Measurements from ENCODE around the gene SGMS1.
"Not testable (repeated sequence)": the region's sequence is repeated elsewhere in the genome, so short reads cannot be mapped to it uniquely, and the experiment has no call there.

- TF ChIP-seq ZNF274 (IDR thresholded peaks at IDR 0.05; ENCODE audit: low read depth, low read length); YY1 (IDR thresholded peaks at IDR 0.05; ENCODE audit: insufficient read depth, insufficient read length); SUZ12 (IDR thresholded peaks at IDR 0.05; ENCODE audit: extremely low read depth, insufficient read depth, insufficient read length): not testable (repeated sequence)
Measured at GRCh38 chr10:50364730-50365129, 259.0 kb downstream of the SGMS1 start.

Data from NT2/D1 (cell line).